IMR-90 (cell line): ENCODE measurements around the gene PDCL3. TPM values are rescaled to one million over a fixed set of nuclear protein-coding genes. Genes with fewer than 3 reads are reported as not detected.

Experiments
- ATAC-seq: fragments of 200-7000 bp; cut with Tn5 transposase; 2 replicates; pipeline ENCODE4 v1.9.1; 2020; ENCODE audit warnings: low read depth, mild to moderate bottlenecking, moderate library complexity
- BruUV-seq: library from RNA; stranded (reverse); fragments of 400-500 nt; replicated peaks from 2 replicates; lab custom pipeline; 2021; lab: Mats Ljungman, UMichigan
- CTCF ChIA-PET: fragments of 300-600 bp; formaldehyde crosslinking; extraction: SDS; loops from one replicate; lab custom pipeline; 2021; ENCODE audit warnings: antibody characterized with exemption; lab: Yijun Ruan, JAX
- POLR2A ChIA-PET: fragments of 300-600 bp; sonication (Branson Sonifier 250); formaldehyde crosslinking; loops from one replicate; lab custom pipeline; 2022; ENCODE audit warnings: antibody characterized with exemption; ENCODE audit not compliant: unreplicated experiment; lab: Charles Lee
- DNase-seq: peaks from one replicate; pipeline ENCODE4 v3.0.0; 2013
- H2AFZ ChIP-seq: replicated peaks from 2 replicates; pipeline ENCODE3; 2013; ENCODE audit warnings: low read length, mild to moderate bottlenecking; ENCODE audit not compliant: poor library complexity
- H2AK5ac ChIP-seq: 2 replicates; pipeline ENCODE4 v1.6.1; 2013; ENCODE audit warnings: low read depth, low read length, inconsistent platforms
- H2AK9ac ChIP-seq: replicated peaks from 2 replicates; pipeline ENCODE3; 2013; ENCODE audit warnings: mild to moderate bottlenecking, low read depth, low read length, moderate library complexity; ENCODE audit not compliant: poor library complexity
- H2BK120ac ChIP-seq: 2 replicates; pipeline ENCODE4 v1.6.1; 2013; ENCODE audit warnings: low read depth, low read length, inconsistent platforms
- H2BK15ac ChIP-seq: 3 replicates; pipeline ENCODE4 v1.6.1; 2013; ENCODE audit warnings: low read depth, low read length, inconsistent platforms
- H2BK20ac ChIP-seq: 2 replicates; pipeline ENCODE4 v1.6.1; 2013; ENCODE audit warnings: low read depth, mild to moderate bottlenecking, inconsistent platforms, low read length, moderate library complexity
- H2BK5ac ChIP-seq: 2 replicates; pipeline ENCODE4 v1.6.1; 2013; ENCODE audit warnings: mild to moderate bottlenecking, low read depth, low read length, inconsistent platforms; ENCODE audit not compliant: poor library complexity, severe bottlenecking
- H3K14ac ChIP-seq: replicated peaks from 2 replicates; pipeline ENCODE4 v1.6.1; 2013; ENCODE audit warnings: low read depth, low read length, inconsistent platforms
- H3K18ac ChIP-seq: 2 replicates; pipeline ENCODE4 v1.6.1; 2013; ENCODE audit warnings: low read depth, low read length, control low read depth
- H3K23ac ChIP-seq: 2 replicates; pipeline ENCODE4 v1.6.1; 2013; ENCODE audit warnings: low read depth, low read length, inconsistent platforms
- H3K27ac ChIP-seq: 2 replicates; pipeline ENCODE4 v1.5.1; 2013; ENCODE audit warnings: mild to moderate bottlenecking, control low read depth, low read length; ENCODE audit not compliant: insufficient read depth
- H3K27me3 ChIP-seq: 2 replicates; pipeline ENCODE4 v1.6.1; 2013; ENCODE audit warnings: low read length; ENCODE audit not compliant: control insufficient read depth, insufficient read depth
- H3K36me3 ChIP-seq: 2 replicates; pipeline ENCODE4 v1.6.1; 2013; ENCODE audit warnings: low read length, mixed read lengths; ENCODE audit not compliant: control insufficient read depth, insufficient read depth
- H3K4ac ChIP-seq: 2 replicates; pipeline ENCODE4 v1.6.1; 2013; ENCODE audit warnings: low read depth, low read length, inconsistent platforms
- H3K4me1 ChIP-seq: 2 replicates; pipeline ENCODE4 v1.6.1; 2013; ENCODE audit warnings: low read length, mixed read lengths; ENCODE audit not compliant: control insufficient read depth, insufficient read depth
- H3K4me2 ChIP-seq: 2 replicates; pipeline ENCODE4 v1.6.1; 2013; ENCODE audit warnings: low read depth, mild to moderate bottlenecking, control low read depth, low read length, moderate library complexity
- H3K4me3 ChIP-seq: 2 replicates; pipeline ENCODE4 v1.5.1; 2013; ENCODE audit warnings: low read depth, mild to moderate bottlenecking, control low read depth, low read length, moderate library complexity; ENCODE audit not compliant: insufficient read depth
- H3K56ac ChIP-seq: 2 replicates; pipeline ENCODE4 v1.6.1; 2013; ENCODE audit warnings: low read length, inconsistent platforms; ENCODE audit not compliant: insufficient read depth; ENCODE audit errors: extremely low read depth
- H3K79me1 ChIP-seq, 2 experiments: 2 replicates each; pipeline ENCODE4 v1.6.1; 2013; ENCODE audit warnings: low read length in 2 of 2, inconsistent platforms in 1 of 2, low read depth in 1 of 2
- H3K9ac ChIP-seq: 2 replicates; pipeline ENCODE4 v1.6.1; 2013; ENCODE audit warnings: low read depth, low read length, control low read depth
- H3K9me1 ChIP-seq: 2 replicates; pipeline ENCODE4 v1.6.1; 2013; ENCODE audit warnings: low read length, inconsistent platforms; ENCODE audit not compliant: insufficient read depth
- H3K9me3 ChIP-seq: 2 replicates; pipeline ENCODE4 v1.6.1; 2013; ENCODE audit warnings: low read length; ENCODE audit not compliant: control insufficient read depth, insufficient read depth
- H4K20me1 ChIP-seq: 2 replicates; pipeline ENCODE4 v1.6.1; 2013; ENCODE audit warnings: low read length, inconsistent platforms; ENCODE audit not compliant: insufficient read depth
- H4K5ac ChIP-seq: 2 replicates; pipeline ENCODE4 v1.6.1; 2013; ENCODE audit warnings: mild to moderate bottlenecking, low read depth, low read length, control low read depth
- H4K8ac ChIP-seq, 2 experiments: 2 replicates each; pipeline ENCODE4 v1.6.1; 2013; ENCODE audit warnings: low read depth in 2 of 2, low read length in 2 of 2, control low read depth in 1 of 2, inconsistent platforms in 1 of 2
- H4K91ac ChIP-seq: 2 replicates; pipeline ENCODE4 v1.6.1; 2013; ENCODE audit warnings: low read depth, low read length, inconsistent platforms; ENCODE audit not compliant: insufficient read depth
- BHLHE40 ChIP-seq: fragments of 150-350 bp; IDR thresholded peaks from 2 replicates; pipeline ENCODE4 v1.6.1; 2016; ENCODE audit warnings: mild to moderate bottlenecking, low read depth, low read length
- CEBPB ChIP-seq: IDR thresholded peaks from 2 replicates; pipeline ENCODE4 v1.6.1; 2012; ENCODE audit warnings: low read depth, low read length, improper control_type of control experiment
- CHD1 ChIP-seq: IDR thresholded peaks from 2 replicates; pipeline ENCODE4 v1.6.1; 2012; ENCODE audit warnings: low read depth, low read length, improper control_type of control experiment
- FOS ChIP-seq: fragments of 150-350 bp; IDR thresholded peaks from 2 replicates; pipeline ENCODE4 v1.6.1; 2016; ENCODE audit warnings: low read depth, low read length
- MAFK ChIP-seq: IDR thresholded peaks from 2 replicates; pipeline ENCODE4 v1.6.1; 2012; ENCODE audit warnings: low read depth, low read length, improper control_type of control experiment
- MAZ ChIP-seq: IDR thresholded peaks from 2 replicates; pipeline ENCODE4 v1.6.1; 2012; ENCODE audit warnings: low read depth, mild to moderate bottlenecking, low read length, improper control_type of control experiment, moderate library complexity, borderline replicate concordance
- MXI1 ChIP-seq: IDR thresholded peaks from 2 replicates; pipeline ENCODE4 v1.6.1; 2012; ENCODE audit warnings: low read depth, mild to moderate bottlenecking, low read length, moderate library complexity, borderline replicate concordance
- NFE2L2 ChIP-seq: fragments of 150-350 bp; IDR thresholded peaks from 2 replicates; pipeline ENCODE4 v1.6.1; 2016; ENCODE audit warnings: low read depth, mild to moderate bottlenecking, low read length
- POLR2A ChIP-seq: IDR thresholded peaks from 2 replicates; pipeline ENCODE4 v1.6.1; 2012; ENCODE audit warnings: mild to moderate bottlenecking, low read depth, low read length
- RAD21 ChIP-seq: IDR thresholded peaks from 2 replicates; pipeline ENCODE4 v1.6.1; 2012; ENCODE audit warnings: low read length, improper control_type of control experiment
- RCOR1 ChIP-seq: IDR thresholded peaks from 2 replicates; pipeline ENCODE4 v1.6.1; 2012; ENCODE audit warnings: mild to moderate bottlenecking, low read length, improper control_type of control experiment; ENCODE audit not compliant: insufficient replicate concordance
- RFX5 ChIP-seq: IDR thresholded peaks from 2 replicates; pipeline ENCODE4 v1.8.0; 2012; ENCODE audit warnings: low read depth, mild to moderate bottlenecking, low read length, moderate library complexity
- SMC3 ChIP-seq: fragments of 150-350 bp; IDR thresholded peaks from 2 replicates; pipeline ENCODE4 v1.6.1; 2016; ENCODE audit warnings: low read depth, mild to moderate bottlenecking, antibody characterized with exemption, low read length, moderate library complexity
- WGBS, 2 experiments: methylation state at CpG; one replicate each; pipeline versions ENCODE4 v1.1.5 to v1.1.7; 2013; ENCODE audit warnings: missing lambda C conversion rate in 2 of 2; ENCODE audit not compliant: insufficient read length in 1 of 2; ENCODE audit errors: extremely low coverage in 2 of 2; 5-methylcytosine and 5-hydroxymethylcytosine counted together
- dilution Hi-C: fragments of 300-500 bp; cut with HindIII; formaldehyde crosslinking; loops from one replicate; pipeline ENCODE4 v1.14.3; 2018; ENCODE audit warnings: low sequenced_read_pairs; ENCODE audit not compliant: unreplicated experiment
- in situ Hi-C: fragments of 300-500 bp; cut with MboI; formaldehyde crosslinking; loops from 3 replicates; pipeline ENCODE4 v1.14.3; 2019; ENCODE audit warnings: low sequenced_read_pairs, inconsistent platforms, mixed read lengths
- intact Hi-C: fragments of 100-400 bp; cut with micrococcal nuclease; formaldehyde crosslinking; loops from 2 replicates; pipeline ENCODE4 v1.10.0; 2022
- polyA plus RNA-seq, 3 experiments: library from polyadenylated mRNA; depleted of rRNA; stranded (reverse); fragments of >200 nt; gene quantifications; 2 replicates each; pipeline ENCODE4 v1.2.3, GENCODE V29; 2012; ENCODE audit warnings: low replicate concordance in 1 of 3
- total RNA-seq: library from RNA; depleted of rRNA; stranded (reverse); fragments of >200 nt; gene quantifications from 2 replicates; pipeline ENCODE4 v1.2.3, GENCODE V29; 2012
- TF ChIP-seq, protein P1 (sequence below): conservative IDR thresholded peaks from 2 replicates; pipeline ENCODE4 v1.5.1; 2012; ENCODE audit warnings: mild to moderate bottlenecking, low read depth, low read length, improper control_type of control experiment
- TF ChIP-seq, protein P2 (sequence below): fragments of 150-350 bp; IDR thresholded peaks from 2 replicates; pipeline ENCODE4 v1.6.1; 2017; ENCODE audit warnings: mild to moderate bottlenecking, antibody characterized with exemption, low read length, low read depth
- TF ChIP-seq, protein P3 (sequence below): fragments of 150-350 bp; IDR thresholded peaks from 2 replicates; pipeline ENCODE4 v1.6.1; 2016; ENCODE audit warnings: low read depth, mild to moderate bottlenecking, low read length, moderate library complexity, borderline replicate concordance

Gene PDCL3
- total and polyA plus RNA-seq, 2 of the 4 experiments (the other 2 are of a cell fraction) = 9.5 to 26.4 TPM

DNA sequence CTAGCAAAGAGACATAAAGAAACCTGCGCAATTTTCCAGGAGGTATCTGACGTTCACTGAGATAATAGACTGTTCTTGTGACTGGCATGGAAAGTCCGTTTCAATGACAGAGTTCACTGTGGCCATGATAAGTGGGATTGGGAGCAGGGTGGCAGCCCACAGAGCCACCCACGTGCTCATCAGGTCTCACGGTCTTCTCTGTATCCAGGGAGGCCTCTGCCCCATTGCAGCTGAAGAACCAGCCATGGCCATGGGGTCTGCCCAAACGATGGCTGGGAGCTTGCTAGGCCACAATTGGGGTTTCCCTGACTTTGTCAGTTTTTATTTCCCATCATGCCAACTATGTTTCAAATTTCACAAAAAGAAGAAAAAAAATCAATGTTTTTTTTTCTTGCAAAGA is 57.2 kb downstream of the PDCL3 start:
- Histone ChIP-seq H3K4me2 (no peak overlapping the region), H3K56ac (no peak overlapping the region), H3K27me3 (peaks cover 40% of the 10 kb centered on the region), H3K9me1 (0 out of 2 replicates have a peak, but pooled peaks cover 2% of the 10 kb centered on the region), H4K5ac (no peak overlapping the region), H3K14ac (no peak overlapping the region), H2BK15ac (no peak overlapping the region), H2BK120ac (no peak overlapping the region), H4K20me1 (no peaks in the 10 kb centered on the region), H3K9me3 (peaks cover 3% of the 10 kb centered on the region; the same call in 1 of the 2 replicates), H2BK5ac (no peak overlapping the region), H3K18ac (no peak overlapping the region), H4K8ac (no peak overlapping the region), H3K4ac (no peak overlapping the region), H3K27ac (no peak overlapping the region), H3K79me1 (no peaks in the 10 kb centered on the region), H4K91ac (no peak overlapping the region), H2AK5ac (no peak overlapping the region), H3K36me3 (no peaks in the 10 kb centered on the region), H2BK20ac (no peak overlapping the region), H2AK9ac (no peak overlapping the region), H3K4me1 (no peaks in the 10 kb centered on the region), H3K23ac (no peak overlapping the region), H2AFZ (no peak overlapping the region), H3K9ac (no peak overlapping the region), H3K4me3 (no peak overlapping the region)
- in situ Hi-C loops = loop anchor here (25.0 kb wide), 2 partner anchors 192 to 592 kb away; partner anchors contain the start of gene NPAS2
- DNase-seq = no peak
- 50% methylated on average over 2 of the region's 6 CpGs; no CpG with 5 or more reads in 1 of the 2 experiments for whole genome bisulfite sequencing, 2 experiments
- POLR2A ChIA-PET = no interaction called here
- TF ChIP-seq, protein P1, sequence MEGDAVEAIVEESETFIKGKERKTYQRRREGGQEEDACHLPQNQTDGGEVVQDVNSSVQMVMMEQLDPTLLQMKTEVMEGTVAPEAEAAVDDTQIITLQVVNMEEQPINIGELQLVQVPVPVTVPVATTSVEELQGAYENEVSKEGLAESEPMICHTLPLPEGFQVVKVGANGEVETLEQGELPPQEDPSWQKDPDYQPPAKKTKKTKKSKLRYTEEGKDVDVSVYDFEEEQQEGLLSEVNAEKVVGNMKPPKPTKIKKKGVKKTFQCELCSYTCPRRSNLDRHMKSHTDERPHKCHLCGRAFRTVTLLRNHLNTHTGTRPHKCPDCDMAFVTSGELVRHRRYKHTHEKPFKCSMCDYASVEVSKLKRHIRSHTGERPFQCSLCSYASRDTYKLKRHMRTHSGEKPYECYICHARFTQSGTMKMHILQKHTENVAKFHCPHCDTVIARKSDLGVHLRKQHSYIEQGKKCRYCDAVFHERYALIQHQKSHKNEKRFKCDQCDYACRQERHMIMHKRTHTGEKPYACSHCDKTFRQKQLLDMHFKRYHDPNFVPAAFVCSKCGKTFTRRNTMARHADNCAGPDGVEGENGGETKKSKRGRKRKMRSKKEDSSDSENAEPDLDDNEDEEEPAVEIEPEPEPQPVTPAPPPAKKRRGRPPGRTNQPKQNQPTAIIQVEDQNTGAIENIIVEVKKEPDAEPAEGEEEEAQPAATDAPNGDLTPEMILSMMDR = no peak
- TF ChIP-seq MXI1 = no peak
- TF ChIP-seq MAFK = no peak
- TF ChIP-seq CEBPB = no peak
- no peak for TF ChIP-seq SMC3
- TF ChIP-seq, protein P2, sequence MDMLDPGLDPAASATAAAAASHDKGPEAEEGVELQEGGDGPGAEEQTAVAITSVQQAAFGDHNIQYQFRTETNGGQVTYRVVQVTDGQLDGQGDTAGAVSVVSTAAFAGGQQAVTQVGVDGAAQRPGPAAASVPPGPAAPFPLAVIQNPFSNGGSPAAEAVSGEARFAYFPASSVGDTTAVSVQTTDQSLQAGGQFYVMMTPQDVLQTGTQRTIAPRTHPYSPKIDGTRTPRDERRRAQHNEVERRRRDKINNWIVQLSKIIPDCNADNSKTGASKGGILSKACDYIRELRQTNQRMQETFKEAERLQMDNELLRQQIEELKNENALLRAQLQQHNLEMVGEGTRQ = no peak
- no peak for TF ChIP-seq FOS
- TF ChIP-seq RCOR1 = no peak
- TF ChIP-seq RAD21 = no peak
- TF ChIP-seq BHLHE40 = no peak
- TF ChIP-seq POLR2A = no peak
- TF ChIP-seq MAZ = no peak
- TF ChIP-seq RFX5 = no peak
- no peak for TF ChIP-seq CHD1
- no peak for TF ChIP-seq NFE2L2
- TF ChIP-seq, protein P3, sequence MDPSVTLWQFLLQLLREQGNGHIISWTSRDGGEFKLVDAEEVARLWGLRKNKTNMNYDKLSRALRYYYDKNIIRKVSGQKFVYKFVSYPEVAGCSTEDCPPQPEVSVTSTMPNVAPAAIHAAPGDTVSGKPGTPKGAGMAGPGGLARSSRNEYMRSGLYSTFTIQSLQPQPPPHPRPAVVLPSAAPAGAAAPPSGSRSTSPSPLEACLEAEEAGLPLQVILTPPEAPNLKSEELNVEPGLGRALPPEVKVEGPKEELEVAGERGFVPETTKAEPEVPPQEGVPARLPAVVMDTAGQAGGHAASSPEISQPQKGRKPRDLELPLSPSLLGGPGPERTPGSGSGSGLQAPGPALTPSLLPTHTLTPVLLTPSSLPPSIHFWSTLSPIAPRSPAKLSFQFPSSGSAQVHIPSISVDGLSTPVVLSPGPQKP = no peak
- dilution Hi-C loops = no loop called here
- BruUV-seq = no TSS peak
- intact Hi-C loops = no loop called here
- CTCF ChIA-PET = interaction anchor here (1.3 kb wide), 1 partner anchor 10 kb away, joined by 6 read pairs; no protein-coding TSS in a partner anchor
- ATAC-seq = no peak
